Measurements from ENCODE around the gene ZNF687.

DNA sequence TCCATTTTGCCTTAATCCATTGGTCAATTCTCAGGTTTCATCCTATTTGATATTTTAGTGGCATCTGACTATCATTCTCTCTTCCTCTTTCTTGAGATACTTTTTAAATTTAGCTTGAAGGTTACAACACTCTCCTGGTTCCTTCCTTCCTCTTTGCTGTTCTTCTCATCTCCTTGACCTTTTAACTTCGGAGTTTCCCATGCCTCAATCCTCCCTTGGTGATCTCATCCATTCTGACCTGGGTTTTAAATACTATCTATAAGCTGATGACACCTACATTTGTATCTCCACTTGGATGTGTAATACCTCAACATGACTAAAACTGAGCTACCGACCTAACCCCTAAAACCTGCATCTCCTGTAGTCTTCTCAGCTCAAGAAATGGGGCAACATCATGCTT lies 4.8 kb upstream of the ZNF687 start:
- TF ChIP-seq, protein P1, sequence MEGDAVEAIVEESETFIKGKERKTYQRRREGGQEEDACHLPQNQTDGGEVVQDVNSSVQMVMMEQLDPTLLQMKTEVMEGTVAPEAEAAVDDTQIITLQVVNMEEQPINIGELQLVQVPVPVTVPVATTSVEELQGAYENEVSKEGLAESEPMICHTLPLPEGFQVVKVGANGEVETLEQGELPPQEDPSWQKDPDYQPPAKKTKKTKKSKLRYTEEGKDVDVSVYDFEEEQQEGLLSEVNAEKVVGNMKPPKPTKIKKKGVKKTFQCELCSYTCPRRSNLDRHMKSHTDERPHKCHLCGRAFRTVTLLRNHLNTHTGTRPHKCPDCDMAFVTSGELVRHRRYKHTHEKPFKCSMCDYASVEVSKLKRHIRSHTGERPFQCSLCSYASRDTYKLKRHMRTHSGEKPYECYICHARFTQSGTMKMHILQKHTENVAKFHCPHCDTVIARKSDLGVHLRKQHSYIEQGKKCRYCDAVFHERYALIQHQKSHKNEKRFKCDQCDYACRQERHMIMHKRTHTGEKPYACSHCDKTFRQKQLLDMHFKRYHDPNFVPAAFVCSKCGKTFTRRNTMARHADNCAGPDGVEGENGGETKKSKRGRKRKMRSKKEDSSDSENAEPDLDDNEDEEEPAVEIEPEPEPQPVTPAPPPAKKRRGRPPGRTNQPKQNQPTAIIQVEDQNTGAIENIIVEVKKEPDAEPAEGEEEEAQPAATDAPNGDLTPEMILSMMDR (IDR thresholded peaks at IDR 0.05): no peak
- no peak for TF ChIP-seq POLR2A (IDR thresholded peaks at IDR 0.05)
